GM18951 (cell line): Measurements from ENCODE around the gene PHF23.

Experiments used
- POLR2A ChIP-seq: IDR thresholded peaks from 4 replicates; pipeline ENCODE4 v1.6.1; 2011; ENCODE audit warnings: mild to moderate bottlenecking; ENCODE audit not compliant: insufficient read length, insufficient read depth; ENCODE audit errors: extremely low read depth
- in situ Hi-C: fragments of 300-500 bp; cut with MboI; formaldehyde crosslinking; loops from one replicate; pipeline ENCODE4 v1.12.0; 2022; ENCODE audit warnings: low sequenced_read_pairs, mixed read lengths, inconsistent platforms; ENCODE audit not compliant: unreplicated experiment

PHF23 gene

DNA sequence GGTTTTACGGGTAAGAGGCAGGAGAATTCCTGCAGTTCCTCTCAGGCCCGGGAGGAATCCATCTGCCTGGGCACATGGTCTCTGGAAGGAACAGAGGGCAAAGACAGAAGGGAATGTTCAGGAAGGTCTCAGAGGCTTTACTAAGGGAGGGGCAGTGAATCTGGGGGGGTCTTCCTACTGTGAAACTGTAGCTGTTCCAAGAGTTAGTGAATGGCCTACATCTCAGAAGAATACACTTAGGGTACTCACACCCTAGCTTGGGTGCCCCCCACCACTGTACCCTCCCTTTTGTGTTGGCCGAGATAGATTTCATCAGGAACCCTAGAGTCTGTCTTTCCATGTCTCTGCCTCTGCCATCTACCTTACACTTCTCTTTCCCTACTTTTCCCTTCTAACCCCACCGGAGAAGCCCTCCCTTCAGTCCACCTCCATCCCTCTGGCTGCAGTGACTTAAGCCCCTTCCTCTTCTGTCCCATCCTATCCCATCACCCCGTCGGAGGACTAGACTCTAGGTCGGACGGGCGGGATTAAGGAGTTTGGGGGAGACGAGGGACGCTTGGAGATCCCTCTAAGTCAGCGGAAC is 19.9 kb downstream of the PHF23 start:
- in situ Hi-C loops = no loop called here
- no peak for TF ChIP-seq POLR2A

DNA sequence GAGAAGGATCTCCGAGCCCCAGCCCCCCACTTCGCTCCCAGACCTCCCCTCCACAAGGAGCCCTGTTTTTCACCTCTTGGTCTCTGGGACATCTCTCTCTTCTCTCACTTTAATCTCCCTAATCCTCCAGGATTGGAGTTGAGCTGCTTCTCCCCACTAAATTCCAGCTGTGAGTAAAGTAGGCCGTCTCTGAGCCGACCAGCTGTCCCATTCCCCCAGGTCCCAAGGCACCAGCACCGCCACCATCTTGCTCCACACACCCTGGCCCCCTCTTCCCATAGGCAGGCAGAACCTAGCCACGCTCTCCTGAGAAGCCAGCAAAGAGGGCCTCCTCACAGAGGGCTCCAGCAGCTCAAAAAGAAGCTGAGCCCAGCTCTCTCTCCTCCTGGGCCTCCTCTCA is 20.5 kb downstream of the PHF23 start:
- no peak for TF ChIP-seq POLR2A
- in situ Hi-C loops = no loop called here

DNA sequence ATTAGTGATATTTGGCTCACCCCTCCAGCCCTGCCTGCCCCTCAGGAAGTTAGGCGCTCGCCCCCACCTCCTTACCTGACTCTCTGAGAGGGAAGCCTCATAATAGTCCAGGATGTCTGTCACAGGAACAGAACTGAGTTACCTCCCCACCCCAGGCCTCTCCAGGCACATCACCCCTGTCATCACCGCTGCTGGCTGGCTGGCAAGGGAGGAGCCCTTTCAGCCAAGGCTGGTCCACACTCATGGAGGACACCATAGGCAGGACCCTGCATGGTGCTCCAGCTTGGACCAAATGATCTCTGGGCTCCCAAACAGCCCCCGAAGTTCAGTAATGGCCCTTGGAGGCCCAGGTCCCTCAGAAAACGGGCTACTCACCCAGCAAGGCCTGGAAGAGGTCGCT is 21.1 kb downstream of the PHF23 start:
- in situ Hi-C loops = no loop called here
- TF ChIP-seq POLR2A = no peak

DNA sequence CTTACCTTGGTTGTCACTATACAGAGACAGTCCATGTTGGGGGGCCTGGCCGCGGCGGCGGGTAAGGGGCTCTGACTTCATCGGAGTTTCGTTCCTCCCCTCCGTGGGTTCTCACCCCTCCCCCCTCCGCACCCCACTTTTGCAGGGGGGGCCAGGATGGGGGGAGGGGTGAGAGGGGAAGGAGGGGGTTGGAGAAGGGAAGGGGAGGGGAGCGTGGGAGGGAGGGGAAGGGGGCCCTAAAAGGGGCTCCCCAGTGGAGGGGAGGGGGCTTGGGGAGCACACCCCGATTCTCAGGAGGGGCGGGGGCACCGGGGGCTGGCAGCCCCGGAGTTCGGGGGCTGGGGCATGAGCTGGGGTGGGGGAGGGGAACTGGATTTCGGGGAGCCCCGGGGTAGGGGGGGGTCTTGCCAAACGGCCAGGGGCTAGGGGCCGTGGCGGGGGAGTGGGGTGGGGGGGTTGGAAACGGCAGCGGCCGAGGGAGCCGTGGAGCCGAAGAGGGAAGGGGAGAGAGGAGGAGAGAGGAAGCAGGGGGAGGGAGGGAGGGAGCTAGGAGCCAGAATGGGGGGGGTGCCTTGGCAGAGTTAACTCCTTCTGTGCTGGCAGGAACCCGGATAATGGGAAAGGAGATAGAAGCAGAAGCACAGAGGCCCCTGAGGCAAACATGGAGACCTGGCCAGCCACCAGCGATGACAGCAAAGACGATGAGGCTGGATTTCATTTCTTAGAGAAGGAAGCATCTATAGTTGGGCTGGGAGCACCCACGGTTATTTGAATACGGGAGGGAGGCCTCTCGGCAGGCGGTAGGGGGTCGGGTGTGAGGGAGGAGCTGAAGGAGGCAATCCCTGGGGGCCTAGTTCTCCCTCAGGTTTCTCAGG is 21.9 kb downstream of the PHF23 start:
- no peak for TF ChIP-seq POLR2A
- in situ Hi-C loops = no loop called here

DNA sequence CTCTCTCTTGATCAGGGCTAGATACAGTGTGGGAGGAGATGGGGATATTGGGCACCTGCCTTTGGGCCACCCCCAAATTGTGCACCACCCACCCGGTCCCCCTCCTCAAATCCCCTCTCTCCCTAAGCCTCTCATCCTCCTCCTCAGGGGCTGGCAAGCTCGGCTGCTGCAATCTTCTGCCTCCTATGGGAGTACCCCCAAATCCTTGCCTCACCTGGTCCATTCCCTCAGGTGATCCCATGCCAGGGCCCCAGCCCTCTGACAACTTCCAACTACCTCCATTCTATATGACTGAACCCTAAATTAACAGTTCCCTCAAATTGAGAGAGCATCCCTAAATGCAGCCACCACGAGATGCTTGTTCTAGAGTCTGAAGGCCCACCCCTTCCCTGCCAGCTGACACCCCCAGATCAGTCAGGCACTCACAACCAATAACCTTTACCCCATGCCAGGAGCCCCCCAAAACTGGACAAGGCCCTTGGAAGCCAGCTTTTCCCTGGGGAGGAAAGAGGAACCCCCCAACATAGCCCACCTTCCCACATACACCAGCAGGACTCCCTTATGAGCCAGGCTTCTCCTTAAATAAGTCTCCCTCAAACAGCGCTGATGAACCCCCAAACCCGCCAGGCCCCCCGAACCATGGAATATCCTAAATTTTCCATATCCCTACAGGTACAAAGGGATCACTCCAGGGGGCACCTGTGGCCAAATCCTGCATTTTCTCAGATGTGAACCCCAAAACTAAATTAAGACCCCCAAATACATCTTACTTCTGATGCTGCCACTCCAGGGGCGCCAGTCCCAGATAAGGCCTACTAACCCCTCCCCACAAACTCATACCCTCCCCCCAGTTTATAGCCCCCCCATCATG is 22.8 kb downstream of the PHF23 start:
- in situ Hi-C loops = no loop called here

DNA sequence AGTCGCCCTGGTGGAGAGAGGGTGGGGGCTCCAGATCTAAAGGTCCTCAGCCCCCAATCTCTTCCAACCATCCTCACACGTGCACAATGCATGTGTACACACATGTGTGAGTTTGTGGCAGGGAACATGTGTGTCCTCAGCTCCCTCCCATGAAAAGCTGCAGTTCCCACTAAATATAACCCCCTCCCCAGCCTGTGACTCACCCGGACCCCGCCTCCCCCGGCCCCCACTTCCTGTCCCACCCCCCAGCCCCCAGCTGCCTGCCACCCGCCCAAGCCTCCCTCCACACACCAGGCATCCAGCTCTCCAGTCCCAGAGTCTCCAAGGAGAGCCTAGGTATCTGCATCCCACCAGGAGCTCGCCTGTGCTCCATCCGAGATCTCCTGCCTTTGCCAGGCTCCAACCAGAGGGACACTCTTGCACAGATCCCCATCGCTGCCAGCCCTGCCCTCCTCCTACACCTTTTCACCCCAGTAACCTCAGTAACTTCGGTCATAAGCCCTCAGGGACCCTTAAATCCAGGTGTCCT is 23.5 kb downstream of the PHF23 start:
- no peak for TF ChIP-seq POLR2A
- in situ Hi-C loops = no loop called here

More for the DNA sequence above, 22.8 kb downstream of the PHF23 start:
- no peak for TF ChIP-seq POLR2A

DNA sequence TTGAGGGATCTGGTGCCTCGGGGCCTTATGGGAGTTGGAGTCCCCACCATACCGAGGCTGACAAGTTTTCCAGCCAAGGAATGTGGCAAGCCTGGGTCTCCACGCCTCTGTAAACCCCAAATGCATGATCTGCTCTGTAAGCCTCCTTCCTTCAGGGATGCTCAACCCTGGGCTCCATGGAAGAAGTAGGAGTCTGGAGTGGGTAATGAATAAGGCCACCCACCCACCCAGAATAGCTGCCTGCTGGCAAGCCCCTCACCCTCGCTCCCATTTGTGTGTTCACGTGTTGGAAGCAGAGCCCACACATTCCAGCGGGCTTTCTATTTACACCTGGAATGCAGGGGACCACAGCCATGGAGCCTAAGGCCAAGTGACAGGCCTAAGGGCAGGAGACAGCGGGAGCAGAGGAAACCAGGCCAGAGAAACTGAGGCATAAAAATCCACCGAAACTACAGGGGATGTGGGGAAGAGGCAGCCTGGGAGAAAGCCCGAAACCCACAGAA is 24.1 kb downstream of the PHF23 start:
- in situ Hi-C loops = no loop called here
- no peak for TF ChIP-seq POLR2A

DNA sequence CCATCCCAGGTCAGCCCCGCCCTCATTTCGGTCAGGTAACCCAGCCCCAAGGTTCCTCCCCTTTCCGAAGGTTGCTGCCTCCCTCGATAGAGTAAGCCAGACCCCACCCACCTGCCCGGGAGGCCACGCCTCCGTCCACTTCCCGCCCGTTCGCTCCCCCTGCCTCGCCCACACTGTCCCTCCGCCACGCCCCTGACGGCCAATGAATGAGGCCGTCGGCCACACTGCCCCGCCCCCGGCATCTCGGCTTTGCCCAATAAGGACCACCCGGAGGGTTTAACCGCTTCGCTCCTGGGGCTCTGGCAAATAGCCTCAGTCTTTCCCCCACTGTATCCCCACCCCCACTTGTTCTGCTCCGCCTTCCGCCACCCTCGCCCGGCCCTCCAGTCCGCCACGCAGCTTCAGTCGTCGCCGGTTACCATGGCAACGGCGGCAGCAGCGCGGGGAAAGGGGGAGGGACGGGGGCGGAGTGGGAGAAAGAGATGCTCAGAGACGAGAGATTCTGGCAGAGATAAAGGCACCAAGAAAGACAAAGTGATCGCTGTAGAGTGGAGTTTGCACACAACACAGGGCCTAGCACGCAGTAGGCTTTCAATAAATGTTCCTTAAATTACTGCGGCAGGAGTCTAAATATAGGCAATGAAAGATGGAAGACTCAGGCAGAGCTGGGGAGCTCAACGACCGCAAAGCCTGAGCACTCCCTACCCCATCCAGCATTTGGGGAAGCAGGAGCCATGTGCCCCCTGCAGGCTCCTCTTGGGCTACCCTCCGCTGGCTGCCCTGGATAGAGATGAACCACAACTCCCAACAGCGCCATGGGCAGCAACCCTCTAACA is 24.7 kb downstream of the PHF23 start:
- TF ChIP-seq POLR2A = no peak
- in situ Hi-C loops = no loop called here

DNA sequence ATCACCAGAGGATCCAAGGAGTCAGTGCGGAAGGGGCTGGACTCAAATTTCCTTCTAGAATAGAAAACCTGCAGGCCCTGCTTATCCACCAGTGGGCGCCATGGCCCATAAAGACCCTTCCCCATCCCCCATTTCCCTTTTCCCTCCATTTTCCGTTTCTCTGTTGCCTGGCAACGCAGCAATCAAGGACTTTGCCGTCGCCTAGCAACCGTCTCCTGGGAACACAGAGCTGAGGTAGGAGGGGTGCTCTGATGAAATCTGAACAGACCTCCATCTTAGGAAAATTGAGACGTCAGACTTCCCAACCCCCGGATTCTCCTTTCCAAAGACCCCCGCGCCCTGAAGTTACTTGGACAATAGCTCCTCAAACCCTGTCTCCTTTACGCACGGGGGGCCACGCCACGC is 25.4 kb downstream of the PHF23 start:
- TF ChIP-seq POLR2A = no peak
- in situ Hi-C loops = no loop called here

DNA sequence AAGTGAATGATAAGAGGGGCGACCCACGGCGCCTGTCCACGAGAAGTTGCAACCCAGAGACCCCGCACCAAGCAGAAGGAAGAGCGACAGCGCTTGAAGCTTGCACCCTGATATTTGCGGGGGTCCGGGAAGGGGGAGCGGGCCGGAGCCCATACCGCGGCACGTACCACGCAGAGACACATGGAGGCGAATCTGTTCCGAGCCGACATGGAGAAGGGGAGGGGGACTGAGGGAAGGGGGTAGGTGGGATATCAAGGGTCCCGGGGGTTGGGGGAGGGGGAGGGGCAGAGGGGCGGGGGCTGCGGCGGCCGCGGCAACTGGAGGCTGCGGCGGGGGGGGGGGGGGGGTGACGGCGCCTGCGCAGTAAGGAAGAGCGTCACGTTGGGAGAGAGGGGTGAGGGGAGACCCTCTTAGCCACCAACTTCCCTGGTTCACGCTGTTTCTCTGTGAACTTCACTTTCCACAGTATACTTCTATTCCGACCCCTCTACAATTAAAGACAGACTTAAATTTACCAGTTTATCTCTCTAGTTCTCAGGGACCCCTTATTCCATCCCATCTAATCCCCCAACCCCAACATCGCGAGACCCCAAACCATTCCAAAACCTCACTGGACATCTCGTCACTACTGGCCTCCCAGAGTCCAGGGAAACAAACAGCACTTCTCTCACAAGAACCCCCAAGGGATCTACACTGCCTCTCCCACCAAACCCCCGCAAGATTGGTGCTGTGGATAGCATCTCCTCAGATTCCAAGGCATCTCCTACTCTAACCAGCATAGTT is 27.6 kb downstream of the PHF23 start:
- in situ Hi-C loops = no loop called here
- no peak for TF ChIP-seq POLR2A

DNA sequence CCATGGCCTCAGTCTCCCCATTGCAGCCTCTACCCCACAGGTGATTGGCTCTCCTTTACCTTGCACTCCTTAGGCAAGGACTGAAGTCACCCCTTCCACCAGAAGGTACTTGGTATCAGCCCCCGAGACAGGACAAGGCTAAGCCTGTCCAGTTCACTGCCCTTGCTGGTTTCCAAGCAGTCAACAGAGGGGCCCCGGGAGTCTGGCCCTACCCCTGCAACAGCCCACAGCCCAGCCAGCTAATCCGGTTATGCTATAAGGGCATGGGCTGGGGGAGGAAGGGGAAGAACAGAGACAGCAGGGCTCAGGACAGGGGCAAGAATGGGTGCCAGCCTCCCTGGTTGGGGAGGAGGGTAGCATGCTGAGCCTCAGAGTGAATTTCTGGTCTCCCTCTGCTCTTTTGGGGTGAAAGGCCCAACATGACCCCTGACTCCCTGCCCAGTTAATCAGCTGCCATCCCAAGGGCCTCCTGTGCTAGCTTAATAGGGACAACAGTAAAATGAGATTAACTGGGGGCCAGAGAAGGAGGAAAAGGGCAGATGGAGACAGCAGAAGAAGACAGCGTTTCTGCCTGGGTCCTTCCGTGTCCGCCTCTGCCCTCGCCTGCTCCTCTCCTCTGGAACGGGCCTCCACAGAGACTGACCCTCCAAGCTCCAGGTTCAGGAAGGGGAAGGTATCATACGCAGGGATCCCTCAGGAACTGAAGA is 30.4 kb downstream of the PHF23 start:
- in situ Hi-C loops = no loop called here
- TF ChIP-seq POLR2A = no peak
